Dendritic cell treated with granulocyte-macrophage colony-stimulating factor and Interleukin-4, amounts not matched to agents 40 ng/mL and 50 ng/mL, for 4 days (primary cell): ENCODE results near the gene DGKI.

ENCODE experiments used
- H3K27ac Mint-ChIP-seq: one replicate; pipeline ENCODE4 v1.8.0; 2022; ENCODE audit warnings: mild to moderate bottlenecking, mixed read lengths
- H3K27me3 Mint-ChIP-seq: one replicate; pipeline ENCODE4 v1.8.0; 2022; ENCODE audit warnings: mild to moderate bottlenecking, mixed read lengths
- H3K36me3 Mint-ChIP-seq: one replicate; pipeline ENCODE4 v1.8.0; 2022; ENCODE audit warnings: low read depth, mixed read lengths
- H3K4me1 Mint-ChIP-seq: one replicate; pipeline ENCODE4 v1.8.0; 2022; ENCODE audit warnings: low read depth, mixed read lengths
- H3K4me3 Mint-ChIP-seq: one replicate; pipeline ENCODE4 v1.8.0; 2022; ENCODE audit warnings: mild to moderate bottlenecking, moderate library complexity, mixed read lengths
- H3K9me3 Mint-ChIP-seq: one replicate; pipeline ENCODE4 v1.8.0; 2022; ENCODE audit warnings: mixed read lengths
- intact Hi-C: fragments of 100-400 bp; cut with micrococcal nuclease; formaldehyde crosslinking; loops from one replicate; pipeline ENCODE4 v1.15.0; 2022

DGKI gene

GRCh38 chr7:137434946-137435345, 411.8 kb downstream of the DGKI start:
- Mint-ChIP-seq H3K4me3 (no peak overlapping the region), H3K9me3 (no peaks in the 10 kb centered on the region), H3K27ac (no peak overlapping the region), H3K36me3 (no peaks in the 10 kb centered on the region), H3K4me1 (no peaks in the 10 kb centered on the region), H3K27me3 (no peaks in the 10 kb centered on the region)
- intact Hi-C loops, result no loop called here

- Mint-ChIP-seq H3K4me1 (no peaks in the 10 kb centered on the region), H3K36me3 (no peaks in the 10 kb centered on the region), H3K27me3 (no peaks in the 10 kb centered on the region), H3K27ac (no peak overlapping the region), H3K4me3 (no peak overlapping the region), H3K9me3 (no peaks in the 10 kb centered on the region)
- intact Hi-C loops, result no loop called here
Observed at GRCh38 chr7:137434530-137434929, 412.2 kb downstream of the DGKI start.

GRCh38 chr7:137423321-137423720, 423.5 kb downstream of the DGKI start:
- intact Hi-C loops, result no loop called here
- Mint-ChIP-seq H3K9me3 (peaks cover 17% of the 10 kb centered on the region), H3K27ac (no peak overlapping the region), H3K36me3 (no peaks in the 10 kb centered on the region), H3K4me1 (no peaks in the 10 kb centered on the region), H3K27me3 (no peaks in the 10 kb centered on the region), H3K4me3 (no peak overlapping the region)

GRCh38 chr7:137421366-137421765, 425.4 kb downstream of the DGKI start:
- no peak overlapping the region for H3K27ac Mint-ChIP-seq
- no peaks in the 10 kb centered on the region for H3K4me1 Mint-ChIP-seq
- intact Hi-C loops, result no loop called here
- no peak overlapping the region for H3K4me3 Mint-ChIP-seq
- no peaks in the 10 kb centered on the region for H3K36me3 Mint-ChIP-seq
- H3K9me3 Mint-ChIP-seq, result peaks cover 17% of the 10 kb centered on the region
- no peaks in the 10 kb centered on the region for H3K27me3 Mint-ChIP-seq

- Mint-ChIP-seq H3K4me3 (no peak overlapping the region), H3K27ac (no peak overlapping the region), H3K4me1 (no peaks in the 10 kb centered on the region), H3K36me3 (no peaks in the 10 kb centered on the region), H3K9me3 (no peaks in the 10 kb centered on the region), H3K27me3 (no peaks in the 10 kb centered on the region)
- intact Hi-C loops, result no loop called here
Observed at GRCh38 chr7:137418841-137419240, 427.9 kb downstream of the DGKI start.

- Mint-ChIP-seq H3K4me3 (no peak overlapping the region), H3K27ac (no peak overlapping the region), H3K9me3 (no peaks in the 10 kb centered on the region), H3K36me3 (no peaks in the 10 kb centered on the region), H3K4me1 (no peaks in the 10 kb centered on the region), H3K27me3 (no peaks in the 10 kb centered on the region)
- intact Hi-C loops, result no loop called here
Observed at GRCh38 chr7:137417464-137417863, 429.3 kb downstream of the DGKI start.

- Mint-ChIP-seq H3K4me1 (no peaks in the 10 kb centered on the region), H3K4me3 (no peak overlapping the region), H3K36me3 (no peaks in the 10 kb centered on the region), H3K9me3 (no peaks in the 10 kb centered on the region), H3K27me3 (no peaks in the 10 kb centered on the region), H3K27ac (no peak overlapping the region)
- intact Hi-C loops, result no loop called here
Observed at GRCh38 chr7:137413901-137414300, 432.9 kb downstream of the DGKI start.

- Mint-ChIP-seq H3K36me3 (no peaks in the 10 kb centered on the region), H3K4me1 (no peaks in the 10 kb centered on the region), H3K27ac (no peak overlapping the region), H3K27me3 (no peaks in the 10 kb centered on the region), H3K4me3 (no peak overlapping the region), H3K9me3 (no peaks in the 10 kb centered on the region)
- intact Hi-C loops, result no loop called here
Observed at GRCh38 chr7:137411446-137411845, 435.3 kb downstream of the DGKI start.

GRCh38 chr7:137408126-137408525, 438.6 kb downstream of the DGKI start:
- Mint-ChIP-seq H3K27ac (no peak overlapping the region), H3K9me3 (no peaks in the 10 kb centered on the region), H3K27me3 (no peaks in the 10 kb centered on the region), H3K36me3 (no peaks in the 10 kb centered on the region), H3K4me1 (no peaks in the 10 kb centered on the region), H3K4me3 (no peak overlapping the region)
- intact Hi-C loops, result no loop called here

GRCh38 chr7:137407078-137407477, 439.7 kb downstream of the DGKI start:
- no peaks in the 10 kb centered on the region for H3K4me1 Mint-ChIP-seq
- no peak overlapping the region for H3K27ac Mint-ChIP-seq
- H3K4me3 Mint-ChIP-seq, result no peak overlapping the region
- H3K9me3 Mint-ChIP-seq, result no peaks in the 10 kb centered on the region
- H3K27me3 Mint-ChIP-seq, result no peaks in the 10 kb centered on the region
- intact Hi-C loops, result no loop called here
- H3K36me3 Mint-ChIP-seq, result no peaks in the 10 kb centered on the region

- Mint-ChIP-seq H3K9me3 (no peaks in the 10 kb centered on the region), H3K4me1 (no peaks in the 10 kb centered on the region), H3K36me3 (no peaks in the 10 kb centered on the region), H3K27me3 (no peaks in the 10 kb centered on the region), H3K4me3 (no peak overlapping the region), H3K27ac (no peak overlapping the region)
- intact Hi-C loops, result no loop called here
Observed at GRCh38 chr7:137404660-137405317, 442.0 kb downstream of the DGKI start.

- Mint-ChIP-seq H3K27me3 (no peaks in the 10 kb centered on the region), H3K36me3 (no peaks in the 10 kb centered on the region), H3K9me3 (no peaks in the 10 kb centered on the region), H3K27ac (no peak overlapping the region), H3K4me1 (no peaks in the 10 kb centered on the region), H3K4me3 (no peak overlapping the region)
- intact Hi-C loops, result no loop called here
Observed at GRCh38 chr7:137403353-137403695, 443.4 kb downstream of the DGKI start.

- no peaks in the 10 kb centered on the region for H3K9me3 Mint-ChIP-seq
- no peaks in the 10 kb centered on the region for H3K4me1 Mint-ChIP-seq
- intact Hi-C loops, result no loop called here
- no peaks in the 10 kb centered on the region for H3K27me3 Mint-ChIP-seq
- no peak overlapping the region for H3K27ac Mint-ChIP-seq
- no peak overlapping the region for H3K4me3 Mint-ChIP-seq
- H3K36me3 Mint-ChIP-seq, result no peaks in the 10 kb centered on the region
Observed at GRCh38 chr7:137402536-137403352, 444.0 kb downstream of the DGKI start.

GRCh38 chr7:137399827-137400823, 446.6 kb downstream of the DGKI start:
- intact Hi-C loops, result no loop called here
- H3K4me1 Mint-ChIP-seq, result no peaks in the 10 kb centered on the region
- peaks cover 9% of the 10 kb centered on the region for H3K9me3 Mint-ChIP-seq
- no peaks in the 10 kb centered on the region for H3K36me3 Mint-ChIP-seq
- H3K27ac Mint-ChIP-seq, result no peak overlapping the region
- no peak overlapping the region for H3K4me3 Mint-ChIP-seq
- H3K27me3 Mint-ChIP-seq, result no peaks in the 10 kb centered on the region
